HFF-Myc (cell line): Measurements from ENCODE around the gene HSPA5.
A peak's percentile ranks its signal among the peaks of the same experiment; 100 is the strongest.
"Not testable (repeated sequence)": the region's sequence is repeated elsewhere in the genome, so short reads cannot be mapped to it uniquely, and the experiment has no call there.

ENCODE experiments used
- DNase-seq: peaks from one replicate; pipeline ENCODE4 v3.0.0-alpha.2; 2011; ENCODE audit warnings: low read depth; ENCODE audit errors: extremely low read depth
- H3K4me3 ChIP-seq: replicated peaks from 2 replicates; pipeline ENCODE4 v1.5.1; 2011; ENCODE audit warnings: low read depth, mild to moderate bottlenecking, control low read depth, low read length
- CTCF ChIP-seq: IDR thresholded peaks from 2 replicates; pipeline ENCODE4 v1.5.1; 2012; ENCODE audit warnings: mild to moderate bottlenecking, low read depth, low read length, control low read depth; ENCODE audit errors: missing control alignments

Gene HSPA5

DNA sequence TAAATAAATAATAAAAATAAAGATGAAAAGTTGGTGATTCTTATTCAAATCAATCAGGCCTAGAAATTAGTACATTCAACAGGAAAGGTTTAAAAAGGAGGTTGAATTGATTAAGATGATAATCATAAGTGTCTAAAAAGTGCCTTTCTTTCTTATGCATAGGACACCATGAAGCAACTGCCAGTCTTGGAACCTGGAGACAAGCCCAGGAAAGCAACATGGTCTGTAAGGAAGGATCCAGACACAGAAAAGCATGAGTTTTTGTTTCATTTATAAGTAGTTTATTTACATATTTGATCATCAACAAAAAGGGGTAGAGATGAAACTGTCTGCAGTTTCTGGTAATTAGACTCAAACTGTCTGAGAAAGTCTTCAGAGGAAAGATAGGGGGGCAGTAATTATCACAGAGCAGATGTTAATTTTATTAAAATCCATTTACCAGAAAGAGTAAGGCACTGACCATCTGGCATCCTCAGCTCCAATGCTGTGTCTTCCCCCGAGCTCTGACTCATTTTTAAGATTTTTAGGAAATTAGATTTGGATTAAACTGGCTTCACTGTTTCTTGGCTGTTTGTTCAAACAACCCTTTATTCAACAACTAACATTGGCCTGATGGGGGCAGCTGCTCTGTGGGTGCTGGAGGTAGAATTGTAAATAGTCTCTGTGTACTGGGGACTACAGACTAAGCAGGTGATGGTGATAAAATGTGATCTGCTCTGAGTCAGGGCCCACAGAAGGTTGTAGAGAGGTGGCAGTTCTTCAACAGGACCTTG lies 38.1 kb downstream of the HSPA5 start:
- no peak for DNase-seq

GRCh38 chr9:125200216-125201047 lies 40.7 kb downstream of the HSPA5 start, which contains the start of gene RABEPK:
Gene RABEPK, plus strand, starts transcription at chr9:125200542. Its CDS starts 2,472 bp downstream, at chr9:125203014.
- TF ChIP-seq CTCF, result no peak
- peak within 1 kb of the TSS; percentile 79 for H3K4me3 ChIP-seq
- peak; percentile 65 for DNase-seq

More for the DNA sequence above, 38.1 kb downstream of the HSPA5 start:
- no peak overlapping the region for H3K4me3 ChIP-seq
- no peak for TF ChIP-seq CTCF

- not testable (repeated sequence) for DNase-seq, H3K4me3 ChIP-seq
Observed at GRCh38 chr9:125195591-125195990, 45.6 kb downstream of the HSPA5 start.

- H3K4me3 ChIP-seq, result not testable (repeated sequence)
Observed at GRCh38 chr9:125194466-125194865, 46.7 kb downstream of the HSPA5 start.

DNA sequence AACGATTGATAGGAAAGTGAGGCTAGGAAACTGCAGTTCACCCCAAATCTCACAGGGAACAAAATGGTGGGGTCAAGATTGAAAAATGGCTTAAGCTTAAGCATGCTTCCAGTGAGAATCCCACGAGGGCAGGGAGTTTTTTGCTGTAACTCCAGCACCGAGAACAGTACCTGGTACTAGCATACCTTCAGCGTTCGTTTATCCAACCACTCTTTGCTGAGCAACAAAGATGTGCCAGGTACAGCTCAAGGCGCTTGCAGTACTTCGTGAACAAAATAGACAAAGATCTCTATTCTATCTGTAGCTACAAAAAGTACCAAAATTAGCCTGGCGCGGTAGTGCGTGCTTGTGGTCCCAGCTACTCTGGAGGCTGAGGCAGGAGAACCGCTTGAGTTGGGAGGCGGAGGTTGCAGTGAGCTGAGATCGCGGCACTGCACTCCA lies 50.8 kb downstream of the HSPA5 start:
- DNase-seq, result no peak
- peak overlapping the region; percentile 98 for H3K4me3 ChIP-seq
- TF ChIP-seq CTCF, result no peak

More at GRCh38 chr9:125194466-125194865, 46.7 kb downstream of the HSPA5 start:
- DNase-seq, result not testable (repeated sequence)

DNA sequence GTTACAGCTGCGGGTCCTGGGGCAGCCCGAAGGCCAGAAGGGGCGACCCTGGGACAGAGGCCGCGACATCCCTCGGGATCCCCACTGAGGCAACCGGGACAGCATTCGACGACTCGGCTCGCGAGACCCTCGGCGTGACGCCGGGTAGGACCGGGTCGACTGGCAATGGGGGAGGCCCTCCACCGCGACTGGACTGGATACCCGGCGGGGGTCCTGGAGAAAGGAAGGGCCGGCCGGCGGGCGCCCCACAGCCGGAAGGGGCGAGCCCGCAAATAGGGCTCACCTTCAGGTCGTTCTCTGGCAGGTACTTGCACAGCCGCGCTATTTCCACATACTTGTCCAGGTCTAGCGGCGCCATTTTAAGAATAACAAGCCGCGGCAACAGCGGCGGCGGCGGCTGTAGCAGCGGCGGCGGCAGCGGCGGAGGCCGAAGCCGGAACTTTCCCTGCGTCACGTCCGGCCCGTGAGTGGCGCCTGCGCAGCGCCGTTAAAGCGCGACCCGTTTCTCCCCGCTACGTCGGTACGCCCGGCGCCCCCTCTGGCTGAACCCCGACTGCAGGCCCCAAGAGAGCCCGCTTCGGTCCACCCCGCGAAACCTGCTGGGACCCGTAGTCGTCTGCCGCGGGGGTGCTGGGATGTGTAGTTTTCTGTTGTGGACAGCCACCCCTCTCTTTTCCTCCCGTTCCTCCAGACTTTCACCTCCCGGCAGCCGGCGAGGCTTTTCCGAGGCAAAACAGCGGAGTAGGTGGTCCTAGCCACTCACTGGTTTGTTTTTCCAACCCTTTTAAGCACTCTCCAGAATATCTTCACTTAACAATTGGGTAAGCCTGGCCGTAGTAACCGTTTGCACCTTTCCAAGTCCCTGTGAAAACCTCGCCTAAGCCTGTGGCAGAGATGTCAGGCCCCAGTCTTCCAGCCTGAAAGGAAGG lies 51.5 kb downstream of the HSPA5 start, which contains the start of gene PPP6C:
PPP6C (minus strand) TSS at position 443 of the 929 bp plus-strand sequence; CDS start at position 358, 85 bp downstream.
- peak; percentile 86 for DNase-seq
- TF ChIP-seq CTCF, result peak; percentile 63
- H3K4me3 ChIP-seq, result peak within 1 kb of the TSS; percentile 98

GRCh38 chr9:125189011-125189360 lies 52.2 kb downstream of the HSPA5 start:
- no peak for TF ChIP-seq CTCF
- DNase-seq, result no peak
- peak overlapping the region; percentile 98 for H3K4me3 ChIP-seq
